ENCODE results near the gene AZIN2.
"Not testable (repeated sequence)": the region's sequence is repeated elsewhere in the genome, so short reads cannot be mapped to it uniquely, and the experiment has no call there.

The AZIN2 gene

GRCh38 chr1:33060579-33061083 is 20.3 kb upstream of the AZIN2 start:
- DNase-seq, result no peak
- no peak overlapping the region for H3K27ac ChIP-seq
- no peak for TF ChIP-seq CTCF (IDR thresholded peaks at IDR 0.05; ENCODE audit: low read depth, low read length)
- H3K9me3 ChIP-seq (ENCODE audit: severe bottlenecking), result peaks cover 14% of the 10 kb centered on the region
- H3K27me3 ChIP-seq (ENCODE audit: insufficient read depth, low read depth, severe bottlenecking), result no peaks in the 10 kb centered on the region
- H3K36me3 ChIP-seq, result no peaks in the 10 kb centered on the region
- no peak overlapping the region for H3K4me3 ChIP-seq (ENCODE audit: low read depth, low read length)

- Histone ChIP-seq H3K27me3 (ENCODE audit: insufficient read depth, low read depth, severe bottlenecking) (no peaks in the 10 kb centered on the region), H3K36me3 (no peaks in the 10 kb centered on the region), H3K9me3 (ENCODE audit: severe bottlenecking) (peaks cover 14% of the 10 kb centered on the region), H3K27ac (no peak overlapping the region), H3K4me3 (ENCODE audit: low read depth, low read length) (no peak overlapping the region)
- no peak for DNase-seq
- no peak for TF ChIP-seq CTCF (IDR thresholded peaks at IDR 0.05; ENCODE audit: low read depth, low read length)
Observed at GRCh38 chr1:33061834-33062233, 19.1 kb upstream of the AZIN2 start.

GRCh38 chr1:33064284-33064683 is 16.7 kb upstream of the AZIN2 start:
- peaks cover 14% of the 10 kb centered on the region for H3K9me3 ChIP-seq (ENCODE audit: severe bottlenecking)
- H3K4me3 ChIP-seq (ENCODE audit: low read depth, low read length); H3K36me3 ChIP-seq; H3K27ac ChIP-seq; DNase-seq; H3K27me3 ChIP-seq (ENCODE audit: insufficient read depth, low read depth, severe bottlenecking): not testable (repeated sequence)

- no peak for TF ChIP-seq CTCF (IDR thresholded peaks at IDR 0.05; ENCODE audit: low read depth, low read length)
- H3K4me3 ChIP-seq (ENCODE audit: low read depth, low read length), result no peak overlapping the region
- H3K27ac ChIP-seq, result no peak overlapping the region
- no peak for DNase-seq
- peaks cover 14% of the 10 kb centered on the region for H3K9me3 ChIP-seq (ENCODE audit: severe bottlenecking)
- no peaks in the 10 kb centered on the region for H3K36me3 ChIP-seq
- H3K27me3 ChIP-seq (ENCODE audit: insufficient read depth, low read depth, severe bottlenecking), result no peaks in the 10 kb centered on the region
Observed at GRCh38 chr1:33065301-33065700, 15.7 kb upstream of the AZIN2 start.

GRCh38 chr1:33066477-33066876 is 14.5 kb upstream of the AZIN2 start:
- H3K36me3 ChIP-seq; DNase-seq; H3K27me3 ChIP-seq (ENCODE audit: insufficient read depth, low read depth, severe bottlenecking); H3K27ac ChIP-seq; H3K4me3 ChIP-seq (ENCODE audit: low read depth, low read length): not testable (repeated sequence)
- H3K9me3 ChIP-seq (ENCODE audit: severe bottlenecking), result peaks cover 14% of the 10 kb centered on the region

GRCh38 chr1:33068108-33068507 is 12.8 kb upstream of the AZIN2 start:
- H3K9me3 ChIP-seq (ENCODE audit: severe bottlenecking), result peaks cover 14% of the 10 kb centered on the region
- H3K27ac ChIP-seq; H3K36me3 ChIP-seq; H3K27me3 ChIP-seq (ENCODE audit: insufficient read depth, low read depth, severe bottlenecking); DNase-seq; H3K4me3 ChIP-seq (ENCODE audit: low read depth, low read length): not testable (repeated sequence)

GRCh38 chr1:33070628-33071027 is 10.3 kb upstream of the AZIN2 start:
- no peak for TF ChIP-seq CTCF (IDR thresholded peaks at IDR 0.05; ENCODE audit: low read depth, low read length)
- Histone ChIP-seq H3K27me3 (ENCODE audit: insufficient read depth, low read depth, severe bottlenecking) (no peaks in the 10 kb centered on the region), H3K27ac (no peak overlapping the region), H3K36me3 (no peaks in the 10 kb centered on the region), H3K9me3 (ENCODE audit: severe bottlenecking) (no peaks in the 10 kb centered on the region), H3K4me3 (ENCODE audit: low read depth, low read length) (no peak overlapping the region)
- no peak for DNase-seq

Data from WERI-Rb-1 (cell line).